Neural cell (in vitro differentiated cells): ENCODE data around the gene PTPN9. TPM values are rescaled to one million over a fixed set of nuclear protein-coding genes. Genes with fewer than 3 reads are reported as not detected.

ENCODE experiments used
- H2AFZ ChIP-seq: fragments of 200-600, 300-800 bp; sonication (generic), shearing (Covaris generic); 2 replicates; pipeline ENCODE4 v1.6.0; 2014; ENCODE audit warnings: low read depth, mild to moderate bottlenecking, antibody characterized with exemption, low read length, moderate library complexity
- H3F3A ChIP-seq: fragments of 200-600 bp; shearing (Covaris generic); 2 replicates; pipeline ENCODE4 v1.6.1; 2016; ENCODE audit warnings: mild to moderate bottlenecking, moderate library complexity, mixed read lengths, antibody characterized with exemption, low read length; ENCODE audit not compliant: insufficient read depth, poor library complexity, severe bottlenecking
- H3K27ac ChIP-seq: fragments of 200-600, 300-800 bp; sonication (generic), shearing (Covaris generic); 2 replicates; pipeline ENCODE4 v1.5.1; 2014; ENCODE audit warnings: mild to moderate bottlenecking, low read length, moderate library complexity
- H3K27me3 ChIP-seq: fragments of 300-800, 200-600 bp; sonication (generic), shearing (Covaris generic); 2 replicates; pipeline ENCODE4 v1.6.0; 2014; ENCODE audit warnings: mild to moderate bottlenecking, low read depth, low read length, moderate library complexity; ENCODE audit not compliant: insufficient read depth
- H3K36me3 ChIP-seq: fragments of 300-800, 200-600 bp; sonication (generic), shearing (Covaris generic); 2 replicates; pipeline ENCODE4 v1.5.1; 2014; ENCODE audit warnings: mild to moderate bottlenecking, antibody characterized with exemption, low read length, moderate library complexity; ENCODE audit not compliant: insufficient read depth
- H3K4me2 ChIP-seq: fragments of 300-800, 200-600 bp; sonication (generic), shearing (Covaris generic); 2 replicates; pipeline ENCODE4 v1.6.0; 2014; ENCODE audit warnings: mild to moderate bottlenecking, low read length
- H3K4me3 ChIP-seq: fragments of 300-800, 200-600 bp; sonication (generic), shearing (Covaris generic); 2 replicates; pipeline ENCODE4 v1.5.1; 2014; ENCODE audit warnings: mild to moderate bottlenecking, low read length, moderate library complexity
- H3K79me2 ChIP-seq: fragments of 200-600 bp; shearing (Covaris generic); replicated peaks from 2 replicates; pipeline ENCODE4 v1.6.0; 2014; ENCODE audit warnings: mild to moderate bottlenecking, low read length, moderate library complexity; ENCODE audit not compliant: insufficient read depth
- H3K9ac ChIP-seq: fragments of 300-800, 200-600 bp; sonication (generic), shearing (Covaris generic); 2 replicates; pipeline ENCODE4 v1.6.1; 2016; ENCODE audit warnings: mild to moderate bottlenecking, low read length, mixed read lengths
- H3K9me2 ChIP-seq: fragments of 200-600 bp; shearing (Covaris generic); 2 replicates; pipeline ENCODE4 v1.6.1; 2016; ENCODE audit warnings: mild to moderate bottlenecking, low read length, mixed read lengths; ENCODE audit not compliant: insufficient read depth
- H3K9me3 ChIP-seq: fragments of 200-600, 300-800 bp; sonication (generic), shearing (Covaris generic); 2 replicates; pipeline ENCODE4 v1.6.1; 2016; ENCODE audit warnings: mild to moderate bottlenecking, mixed run types, low read length, moderate library complexity, mixed read lengths
- H4K20me1 ChIP-seq: fragments of 200-600 bp; shearing (Covaris generic); 2 replicates; pipeline ENCODE4 v1.6.1; 2016; ENCODE audit warnings: mild to moderate bottlenecking, mixed run types; ENCODE audit not compliant: insufficient read depth
- CTCF ChIP-seq: fragments of 450-650 bp; IDR thresholded peaks from 2 replicates; pipeline ENCODE4 v1.5.1; 2014; ENCODE audit warnings: antibody characterized with exemption, mild to moderate bottlenecking, moderate library complexity; ENCODE audit not compliant: poor library complexity, severe bottlenecking
- EP300 ChIP-seq: fragments of 450-650 bp; conservative IDR thresholded peaks from 2 replicates; pipeline ENCODE4 v1.6.1; 2014; ENCODE audit warnings: antibody characterized with exemption, mild to moderate bottlenecking, moderate library complexity; ENCODE audit not compliant: poor library complexity, severe bottlenecking
- EZH2 ChIP-seq: fragments of 200-600, 300-800 bp; shearing (Covaris generic), sonication (generic); IDR thresholded peaks from 2 replicates; pipeline ENCODE4 v1.6.1; 2014; ENCODE audit warnings: antibody characterized with exemption, low read length, borderline replicate concordance, mild to moderate bottlenecking; ENCODE audit not compliant: insufficient read depth, poor library complexity, severe bottlenecking
- MXI1 ChIP-seq: fragments of 450-650 bp; conservative IDR thresholded peaks from 2 replicates; pipeline ENCODE4 v1.6.1; 2014; ENCODE audit warnings: antibody characterized with exemption, mild to moderate bottlenecking; ENCODE audit not compliant: poor library complexity, severe bottlenecking
- POLR2AphosphoS5 ChIP-seq: IDR thresholded peaks from 2 replicates; pipeline ENCODE4 v1.6.1; 2012
- RAD21 ChIP-seq: fragments of 450-650 bp; conservative IDR thresholded peaks from 2 replicates; pipeline ENCODE4 v1.6.1; 2014; ENCODE audit warnings: antibody characterized with exemption, mild to moderate bottlenecking, moderate library complexity
- REST ChIP-seq: IDR thresholded peaks from 2 replicates; pipeline ENCODE4 v1.6.1; 2012; ENCODE audit warnings: borderline replicate concordance
- SMC3 ChIP-seq: fragments of 450-650 bp; conservative IDR thresholded peaks from 2 replicates; pipeline ENCODE4 v1.6.1; 2014; ENCODE audit warnings: antibody characterized with exemption, mild to moderate bottlenecking, moderate library complexity; ENCODE audit not compliant: poor library complexity
- TAF1 ChIP-seq: IDR thresholded peaks from 2 replicates; pipeline ENCODE4 v1.6.1; 2012; ENCODE audit warnings: low read depth
- polyA plus RNA-seq: library from polyadenylated mRNA; depleted of rRNA; stranded (reverse); fragments of >200 nt; gene quantifications from 2 replicates; pipeline ENCODE4 v1.2.3, GENCODE V29; 2014

The PTPN9 gene
- polyA plus RNA-seq, 1 donor from 2014 or later: 33.1 TPM

DNA sequence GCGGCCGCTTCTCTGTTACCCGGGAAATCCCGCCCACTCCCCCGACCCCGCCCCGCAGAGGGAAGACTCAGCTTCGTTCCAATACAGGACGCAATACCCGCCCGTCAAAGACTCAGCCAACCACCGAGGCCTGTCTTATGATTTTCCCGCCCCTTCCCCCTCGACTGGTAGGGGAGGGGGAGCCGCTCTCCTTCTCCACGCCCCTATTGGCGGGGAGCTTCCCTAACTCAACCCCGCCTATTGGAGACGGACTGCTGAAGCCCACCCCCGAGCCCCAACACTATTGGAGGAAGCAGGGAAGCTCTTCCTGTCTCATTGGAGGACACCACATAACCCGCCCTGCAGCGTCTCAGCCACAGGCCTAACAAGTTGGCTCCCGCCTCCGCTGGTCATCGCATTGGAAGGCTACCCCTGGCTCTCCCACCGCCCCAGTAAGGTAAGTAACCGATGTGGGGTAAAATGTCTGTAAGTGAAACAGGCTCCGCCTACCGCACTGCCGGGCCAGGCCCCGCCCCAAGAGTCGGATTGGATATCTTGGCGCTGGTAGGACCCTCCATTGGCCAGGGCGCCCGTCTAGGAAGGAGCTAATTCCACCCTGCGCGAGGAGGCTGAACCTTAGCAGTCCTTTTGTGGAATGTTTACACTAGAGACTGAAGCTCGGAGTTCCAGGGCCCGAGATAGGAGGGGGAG, 127.3 kb downstream of the PTPN9 start, which contains the start of gene SIN3A:
Gene SIN3A, minus strand, starts transcription at position 17 of the 690 bp plus-strand sequence. CDS start 21,315 bp downstream, outside the sequence.
- peak within 1 kb of the TSS; percentile 95 for H3K9ac ChIP-seq
- H3K9me2 ChIP-seq: no peaks in the 10 kb centered on the region
- H3K27ac ChIP-seq: peak within 1 kb of the TSS; percentile 94
- H3K4me2 ChIP-seq: peak within 1 kb of the TSS; percentile 97
- no peaks in the 10 kb centered on the region for H3K9me3 ChIP-seq
- peaks cover 31% of the 10 kb centered on the region for H3K79me2 ChIP-seq
- no peaks in the 10 kb centered on the region for H3K27me3 ChIP-seq
- peak within 1 kb of the TSS; percentile 51 for H2AFZ ChIP-seq
- no peaks in the 10 kb centered on the region for H3K36me3 ChIP-seq
- TF ChIP-seq EP300: no peak
- no peak for TF ChIP-seq EZH2
- TF ChIP-seq REST: peak; percentile 66
- TF ChIP-seq POLR2AphosphoS5: peak; percentile 75
- peak; percentile 11 for TF ChIP-seq MXI1
- no peak for TF ChIP-seq SMC3
- TF ChIP-seq CTCF: peak; percentile 36
- TF ChIP-seq TAF1: peak; percentile 79
- TF ChIP-seq RAD21: no peak
- peak within 1 kb of the TSS; percentile 97 for H3K4me3 ChIP-seq
- H4K20me1 ChIP-seq: no peaks in the 10 kb centered on the region
- no peaks in the 10 kb centered on the region for H3F3A ChIP-seq

- TF ChIP-seq MXI1 (peak; percentile 8), POLR2AphosphoS5 (peak; percentile 62), CTCF (no peak), EP300 (no peak), REST (peak; percentile 25), TAF1 (no peak)
- Histone ChIP-seq H3K36me3 (no peaks in the 10 kb centered on the region), H3K9ac (peak overlapping the region; percentile 95), H3K4me3 (peak overlapping the region; percentile 97), H3K79me2 (peaks cover 37% of the 10 kb centered on the region), H3K27me3 (no peaks in the 10 kb centered on the region), H3K4me2 (no peak overlapping the region), H3K9me3 (no peaks in the 10 kb centered on the region), H2AFZ (peak overlapping the region; percentile 51), H3F3A (no peaks in the 10 kb centered on the region), H3K27ac (peak overlapping the region; percentile 94), H4K20me1 (no peaks in the 10 kb centered on the region), H3K9me2 (no peaks in the 10 kb centered on the region)
Observed at GRCh38 chr15:75451202-75451673, 127.9 kb downstream of the PTPN9 start.
